SKM-1 (cell line): Measurements from ENCODE around the gene LGALS3BP.

ENCODE experiments used
- DNase-seq: peaks from one replicate; lab custom pipeline; 2025; ENCODE audit not compliant: unreplicated experiment; lab: John Stamatoyannopoulos, UW

LGALS3BP gene

DNA sequence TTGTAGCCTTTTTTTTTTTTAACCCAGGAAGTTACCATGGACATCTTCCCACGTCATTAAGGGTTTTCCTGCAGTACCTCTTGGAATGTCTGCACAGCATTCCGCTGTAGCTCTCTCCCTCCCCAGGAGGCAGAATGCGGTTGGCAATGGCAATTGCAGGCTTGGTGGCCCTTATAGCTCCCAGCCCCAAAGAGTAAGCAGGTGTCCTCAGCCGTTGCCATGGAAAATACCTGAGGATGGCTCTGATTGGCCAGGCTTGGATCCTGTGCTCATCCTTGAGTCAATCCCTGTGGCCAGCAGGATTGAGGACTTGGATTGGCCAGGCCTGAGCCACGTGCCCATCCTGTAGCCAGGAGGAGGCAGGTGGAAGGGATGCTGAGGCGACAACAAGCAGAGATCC lies 39.0 kb downstream of the LGALS3BP start:
- no peak for DNase-seq

DNA sequence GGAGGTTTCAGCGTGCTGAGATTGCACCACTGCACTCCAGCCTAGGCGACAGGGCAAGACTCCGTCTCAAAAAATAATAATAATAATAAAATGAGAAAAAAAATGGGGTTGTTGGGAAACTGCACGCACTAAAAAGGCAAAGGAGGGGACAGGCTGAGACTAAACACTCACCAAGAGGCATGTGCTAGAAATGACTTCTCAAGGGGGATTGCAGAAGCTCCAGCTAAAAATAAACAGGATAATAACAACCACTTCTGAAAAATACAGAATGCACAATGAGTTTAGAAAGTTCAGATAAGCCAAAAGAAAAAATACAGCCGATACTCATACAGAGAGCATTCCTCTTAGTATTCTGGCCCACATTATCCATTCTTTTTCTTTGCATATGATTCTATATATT lies 39.5 kb downstream of the LGALS3BP start:
- no peak for DNase-seq

DNA sequence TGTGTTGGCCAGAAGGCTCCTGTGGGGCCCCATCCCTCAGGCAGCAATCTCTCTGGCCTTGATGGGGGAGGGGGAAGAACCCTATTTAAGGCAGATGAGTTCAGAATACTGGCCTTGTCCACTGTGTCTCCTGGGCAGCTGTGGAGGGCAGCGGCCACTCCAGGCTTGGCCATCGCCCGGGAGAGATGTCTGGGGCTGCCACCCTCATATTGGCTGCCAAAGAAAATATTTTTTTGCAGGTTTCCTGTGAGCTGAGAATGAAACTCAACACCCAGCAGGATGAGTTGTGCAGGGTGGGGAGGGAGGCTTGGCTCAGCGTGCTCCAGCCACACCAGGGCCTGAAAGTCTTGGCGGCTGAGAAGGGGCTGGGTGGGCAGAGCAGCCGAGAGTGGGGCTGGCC lies 40.1 kb downstream of the LGALS3BP start:
- no peak for DNase-seq

DNA sequence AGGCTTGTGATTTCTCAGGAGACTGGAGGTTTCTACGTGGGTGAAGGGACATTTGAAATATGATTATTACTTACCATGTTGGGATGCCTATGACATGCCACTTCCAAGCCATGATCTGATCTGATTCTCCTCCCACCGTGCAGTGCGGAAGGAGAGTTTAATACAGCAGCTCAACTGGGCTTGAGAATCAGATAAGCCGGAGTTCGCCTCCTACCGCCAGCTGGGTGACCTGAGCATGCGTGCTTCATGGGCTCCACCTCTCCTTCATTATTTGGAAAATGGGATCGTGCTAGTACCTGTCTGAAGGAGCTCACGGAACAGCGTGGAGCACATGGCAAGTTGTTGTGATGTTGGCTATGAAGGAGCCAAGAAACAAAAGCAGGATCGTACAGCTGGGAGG lies 42.2 kb downstream of the LGALS3BP start:
- no peak for DNase-seq

DNA sequence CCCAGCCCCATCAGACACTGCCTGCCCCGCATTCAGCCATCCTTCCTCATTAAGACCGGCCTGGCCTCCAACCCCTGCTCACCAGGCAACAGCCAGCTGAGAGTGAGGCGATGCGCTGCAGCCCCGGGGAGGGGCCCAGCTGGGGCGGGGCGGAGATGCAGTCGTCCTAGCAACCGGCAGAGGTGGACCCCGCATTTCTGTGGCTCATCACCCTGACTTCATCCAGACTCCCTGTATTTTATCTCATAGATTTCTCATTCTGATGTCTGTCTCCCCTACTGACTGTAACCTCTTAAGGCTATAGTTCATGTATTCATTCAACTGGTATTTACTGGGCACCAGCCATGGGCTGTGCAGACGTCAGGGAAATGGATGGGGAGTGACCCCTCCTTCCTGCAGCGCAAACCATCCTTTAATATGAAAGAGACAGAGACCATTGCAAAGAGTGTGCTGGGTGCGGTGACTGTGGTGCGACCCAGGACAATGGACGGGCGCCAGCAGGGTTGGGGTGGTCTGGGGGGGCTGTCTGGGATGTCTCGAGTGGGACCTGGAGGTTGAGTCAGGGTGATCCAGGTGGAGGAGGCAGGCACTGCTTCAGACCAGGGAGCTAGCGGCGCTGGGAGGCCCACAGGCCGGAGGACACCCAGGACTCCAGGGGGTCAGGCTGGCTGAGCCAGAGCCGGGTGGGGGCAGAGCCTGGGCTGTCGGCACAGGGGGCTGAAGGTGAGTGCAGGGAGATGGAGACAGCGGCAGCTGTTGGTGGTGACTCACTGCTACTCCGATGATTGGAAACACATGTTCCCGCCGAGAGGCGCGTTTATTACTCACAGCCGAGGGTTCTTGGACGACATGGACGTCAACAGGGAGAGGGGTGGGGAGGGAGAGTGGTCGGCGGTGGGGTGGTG lies 44.1 kb downstream of the LGALS3BP start:
- no peak for DNase-seq

- no peak for DNase-seq
These were observed 44.9 kb downstream of the LGALS3BP start for GRCh38 chr17:78934681-78935418.

- no peak for DNase-seq
These were observed 45.7 kb downstream of the LGALS3BP start for GRCh38 chr17:78933959-78934568.

DNA sequence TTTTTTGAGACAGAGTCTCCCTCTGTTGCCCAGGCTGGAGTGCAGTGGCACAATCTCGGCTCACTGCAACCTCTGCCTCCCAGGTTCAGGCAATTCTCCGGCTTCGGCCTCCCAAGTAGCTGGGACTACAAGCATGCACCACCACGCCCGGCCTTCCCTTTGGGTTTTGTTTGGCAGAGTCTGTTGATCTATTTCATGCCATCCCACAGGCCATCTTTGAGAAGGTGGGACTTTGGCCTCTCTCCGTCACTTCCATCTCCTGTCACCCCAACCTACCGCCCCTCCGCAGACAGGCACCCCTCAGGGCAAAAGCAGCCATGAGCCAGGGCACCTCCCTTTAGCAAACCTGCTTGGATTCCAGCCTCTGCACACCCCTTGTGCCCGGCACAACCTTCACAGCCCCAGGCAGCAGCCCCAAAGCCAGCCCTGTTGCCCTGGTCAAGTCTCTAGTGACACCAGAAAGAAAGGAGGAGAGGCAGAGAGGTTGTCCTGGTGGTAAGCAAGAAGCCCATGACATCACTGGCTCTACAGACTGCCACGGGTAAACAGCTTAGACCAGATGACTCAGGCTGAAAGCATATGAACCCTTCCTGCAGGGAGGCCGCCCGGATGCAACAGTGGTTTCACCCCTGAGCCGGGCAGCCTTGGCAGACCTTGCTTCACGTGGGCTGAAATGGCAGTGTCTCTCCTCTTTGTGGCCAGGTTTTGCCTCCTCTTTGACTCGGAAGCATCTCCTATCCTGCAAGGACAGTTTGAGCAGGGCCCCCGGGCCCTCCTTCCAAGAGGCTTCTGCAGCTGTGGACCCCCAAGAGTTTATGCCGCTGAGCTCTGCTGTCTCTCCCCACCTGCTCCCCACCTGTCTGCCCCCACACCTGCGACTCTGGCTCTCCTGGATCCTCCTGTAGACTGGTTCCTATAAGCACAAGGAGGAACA lies 46.4 kb downstream of the LGALS3BP start:
- peak; percentile 16 for DNase-seq

DNA sequence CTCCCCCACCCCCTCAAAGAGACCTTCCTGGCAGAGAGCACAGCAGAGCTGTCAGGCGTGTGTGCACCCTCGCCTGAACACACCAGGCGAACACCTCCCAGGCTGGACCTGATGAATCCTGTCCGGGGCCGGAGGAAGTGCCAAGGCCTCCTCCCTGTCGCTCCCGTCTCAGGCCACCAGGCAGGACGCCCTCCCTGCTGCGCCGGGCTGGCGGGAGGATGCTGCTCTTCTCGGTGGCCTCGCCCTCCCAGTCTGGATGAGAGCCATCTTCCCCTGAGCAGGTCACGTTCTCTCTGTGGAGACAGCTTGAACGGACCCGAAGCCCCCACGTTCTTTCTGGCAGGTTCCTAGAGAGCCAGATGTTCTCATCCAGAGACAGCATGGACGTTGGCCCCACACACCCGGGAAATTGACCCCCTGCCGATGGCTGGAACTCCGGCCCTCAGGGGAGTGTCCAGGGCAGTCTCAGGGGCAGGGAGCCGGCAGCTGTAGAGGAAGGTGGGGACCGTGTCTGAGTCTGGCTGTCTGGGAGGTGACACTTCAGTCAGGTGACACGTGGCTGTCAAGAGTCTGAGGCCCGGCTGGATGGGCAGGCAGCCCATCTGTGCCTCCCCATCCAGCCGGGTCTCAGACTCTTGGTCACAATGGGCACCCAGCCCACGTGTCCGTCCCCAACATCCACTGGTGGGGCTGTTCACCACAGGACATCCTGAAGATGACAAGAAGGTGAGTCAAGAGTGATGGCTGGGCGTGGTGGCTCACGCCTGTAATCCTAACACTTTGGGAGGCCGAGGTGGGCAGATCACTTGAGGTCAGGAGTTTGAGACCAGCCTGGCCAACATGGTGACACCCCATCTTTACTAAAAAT lies 49.6 kb downstream of the LGALS3BP start:
- DNase-seq, result no peak

GRCh38 chr17:78925662-78926555 lies 53.8 kb downstream of the LGALS3BP start:
- DNase-seq, result peak; percentile 28

GRCh38 chr17:78925234-78925633 lies 54.5 kb downstream of the LGALS3BP start, which contains the start of gene TIMP2:
Gene TIMP2 (minus strand): TSS chr17:78925387. CDS start chr17:78925088, 299 bp downstream.
- DNase-seq, result peak; percentile 63

GRCh38 chr17:78924481-78925151 lies 55.1 kb downstream of the LGALS3BP start:
- no peak for DNase-seq

- DNase-seq, result peak; percentile 4
These were observed 55.9 kb downstream of the LGALS3BP start for GRCh38 chr17:78923660-78924453.

DNA sequence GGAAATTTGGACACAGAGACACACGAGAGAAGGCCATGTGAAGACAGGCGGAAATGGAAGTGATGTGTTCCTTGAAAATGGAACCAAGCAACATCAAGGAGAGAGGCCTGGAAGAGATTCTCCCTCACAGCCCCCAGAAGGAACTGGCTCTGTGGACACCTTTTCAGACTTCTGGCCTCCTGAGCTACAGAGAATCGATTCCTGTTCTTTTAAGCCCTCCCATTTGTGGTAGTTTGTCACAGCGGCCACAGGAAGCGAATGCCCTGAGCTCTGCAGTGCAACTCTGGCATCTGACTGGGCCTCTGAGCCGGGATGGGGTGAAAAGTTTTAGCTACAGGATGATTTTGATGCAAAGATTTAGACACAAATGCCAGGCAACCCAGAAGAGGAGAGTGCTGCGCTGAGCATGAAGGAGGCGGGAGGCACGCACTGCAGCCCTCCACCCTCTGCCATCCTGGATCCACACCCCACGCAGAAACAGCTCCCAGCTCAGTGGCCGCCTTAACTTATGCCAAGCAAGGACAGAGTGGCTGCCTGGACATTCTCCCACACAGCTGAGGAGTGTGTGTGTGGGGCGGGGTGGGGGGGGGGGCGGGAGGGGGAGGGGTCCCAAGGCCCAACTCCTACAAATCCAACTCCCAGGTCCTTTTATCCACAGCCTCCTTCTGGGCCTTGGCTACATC lies 56.8 kb downstream of the LGALS3BP start:
- DNase-seq, result peak; percentile 2

- no peak for DNase-seq
These were observed 58.2 kb downstream of the LGALS3BP start for GRCh38 chr17:78921437-78921971.
